PFSK-1 (cell line): Measurements from ENCODE around the gene NUDT13.

Source experiments
- FOXP2 ChIP-seq: optimal IDR thresholded peaks from 2 replicates; pipeline ENCODE3; 2011; ENCODE audit warnings: borderline replicate concordance, control low read depth, inconsistent platforms; ENCODE audit not compliant: insufficient read depth; ENCODE audit errors: extremely low read length, extremely low read depth
- POLR2AphosphoS5 ChIP-seq: IDR thresholded peaks from 2 replicates; pipeline ENCODE4 v1.6.1; 2012; ENCODE audit warnings: low read depth, mild to moderate bottlenecking, control low read depth, low read length, moderate library complexity
- REST ChIP-seq, 2 experiments: IDR thresholded peaks; 2 replicates each; pipeline versions ENCODE4 v1.6.1 to v1.8.0; 2011 to 2012; ENCODE audit warnings: low read depth in 2 of 2, low read length in 2 of 2, control low read depth in 1 of 2, inconsistent platforms in 1 of 2, mild to moderate bottlenecking in 1 of 2, moderate library complexity in 1 of 2; ENCODE audit not compliant: insufficient read depth in 1 of 2
- SIN3A ChIP-seq: IDR thresholded peaks from 2 replicates; pipeline ENCODE4 v1.6.1; 2012; ENCODE audit warnings: mild to moderate bottlenecking, low read length, moderate library complexity, borderline replicate concordance; ENCODE audit not compliant: insufficient read depth
- TAF1 ChIP-seq: IDR thresholded peaks from 2 replicates; pipeline ENCODE4 v1.6.1; 2012; ENCODE audit warnings: low read length, control low read depth, borderline replicate concordance; ENCODE audit not compliant: insufficient read depth

NUDT13 gene

GRCh38 chr10:73094986-73095480, 15.2 kb upstream of the NUDT13 start:
- TF ChIP-seq REST (IDR thresholded peaks at IDR 0.05; ENCODE audit: insufficient read depth in 1 of 2, low read depth in 2 of 2, low read length in 2 of 2) (no peak), SIN3A (no peak), TAF1 (no peak), POLR2AphosphoS5 (no peak), FOXP2 (no peak)

GRCh38 chr10:73095481-73096021, 14.7 kb upstream of the NUDT13 start:
- TF ChIP-seq TAF1 = peak; percentile 46; the same call in 1 of the 2 replicates
- no peak for TF ChIP-seq SIN3A

- no peak for TF ChIP-seq SIN3A
- TF ChIP-seq TAF1 = no peak
- TF ChIP-seq REST (IDR thresholded peaks at IDR 0.05; ENCODE audit: insufficient read depth in 1 of 2, low read depth in 2 of 2, low read length in 2 of 2) = no peak
- no peak for TF ChIP-seq FOXP2
- TF ChIP-seq POLR2AphosphoS5 = no peak
Measured at GRCh38 chr10:73096041-73096448, 14.2 kb upstream of the NUDT13 start.

GRCh38 chr10:73096449-73097304, 13.6 kb upstream of the NUDT13 start, which contains the start of gene P4HA1:
P4HA1 (minus strand) TSS chr10:73096866; CDS start chr10:73074883, 21,983 bp downstream.
- peak; percentile 98 for TF ChIP-seq POLR2AphosphoS5
- no peak; the same call in 1 of the 2 replicates for TF ChIP-seq SIN3A
- peak; percentile 49 for TF ChIP-seq FOXP2
- peak; percentile 95 for TF ChIP-seq TAF1
- TF ChIP-seq REST (IDR thresholded peaks at IDR 0.05; ENCODE audit: insufficient read depth in 1 of 2, low read depth in 2 of 2, low read length in 2 of 2) = peak in 1 of 2 experiments; percentile 61; a peak in 2 of 4 replicates

GRCh38 chr10:73097305-73097670, 13.0 kb upstream of the NUDT13 start:
- TF ChIP-seq REST (IDR thresholded peaks at IDR 0.05; ENCODE audit: insufficient read depth in 1 of 2, low read depth in 2 of 2, low read length in 2 of 2) (no peak), TAF1 (no peak), FOXP2 (no peak), SIN3A (no peak), POLR2AphosphoS5 (no peak)
